Activated naive CD8-positive, alpha-beta T cell treated with anti-CD3 and anti-CD28 coated beads, Interleukin-2, amount 10 ng/mL, durations not matched to agents 7 days and 5 days (primary cell): ENCODE measurements around the gene MED26. TPM values are rescaled to one million over a fixed set of nuclear protein-coding genes. Genes with fewer than 3 reads are reported as not detected.
"Not testable (repeated sequence)": the region's sequence is repeated elsewhere in the genome, so short reads cannot be mapped to it uniquely, and the experiment has no call there.

Experiments used
- ATAC-seq: fragments of 150-1000 bp; cut with Tn5 transposase; one replicate; pipeline ENCODE4 v1.10.0; 2021; ENCODE audit warnings: low read depth, moderate library complexity
- POLR2A ChIA-PET: fragments of 350-600 bp; sonication (Branson Sonifier 250); formaldehyde crosslinking; loops from one replicate; lab custom pipeline; 2021; ENCODE audit warnings: antibody characterized with exemption; lab: Charles Lee
- DNase-seq: peaks from one replicate; pipeline ENCODE4 v3.0.0; 2021
- H3K27ac Mint-ChIP-seq: one replicate; pipeline ENCODE4 v1.8.0; 2022; ENCODE audit warnings: mild to moderate bottlenecking, mixed read lengths
- H3K27me3 Mint-ChIP-seq: one replicate; pipeline ENCODE4 v1.8.0; 2022; ENCODE audit warnings: mild to moderate bottlenecking, moderate library complexity, mixed read lengths
- H3K36me3 Mint-ChIP-seq: one replicate; pipeline ENCODE4 v1.8.0; 2021; ENCODE audit warnings: mild to moderate bottlenecking, mixed read lengths
- H3K4me1 Mint-ChIP-seq: one replicate; pipeline ENCODE4 v1.8.0; 2021; ENCODE audit warnings: mixed read lengths
- H3K4me3 Mint-ChIP-seq: one replicate; pipeline ENCODE4 v1.8.0; 2022; ENCODE audit warnings: mild to moderate bottlenecking, moderate library complexity, mixed read lengths
- H3K9me3 Mint-ChIP-seq: one replicate; pipeline ENCODE4 v1.8.0; 2021; ENCODE audit warnings: mixed read lengths
- total RNA-seq, 2 experiments: library from RNA; stranded (reverse); gene quantifications; one replicate each; pipeline ENCODE4 v1.2.3, GENCODE V29; 2021

MED26 gene
- total RNA-seq, 2 experiments from 2014 or later, result 16.4 to 21.2 TPM

DNA sequence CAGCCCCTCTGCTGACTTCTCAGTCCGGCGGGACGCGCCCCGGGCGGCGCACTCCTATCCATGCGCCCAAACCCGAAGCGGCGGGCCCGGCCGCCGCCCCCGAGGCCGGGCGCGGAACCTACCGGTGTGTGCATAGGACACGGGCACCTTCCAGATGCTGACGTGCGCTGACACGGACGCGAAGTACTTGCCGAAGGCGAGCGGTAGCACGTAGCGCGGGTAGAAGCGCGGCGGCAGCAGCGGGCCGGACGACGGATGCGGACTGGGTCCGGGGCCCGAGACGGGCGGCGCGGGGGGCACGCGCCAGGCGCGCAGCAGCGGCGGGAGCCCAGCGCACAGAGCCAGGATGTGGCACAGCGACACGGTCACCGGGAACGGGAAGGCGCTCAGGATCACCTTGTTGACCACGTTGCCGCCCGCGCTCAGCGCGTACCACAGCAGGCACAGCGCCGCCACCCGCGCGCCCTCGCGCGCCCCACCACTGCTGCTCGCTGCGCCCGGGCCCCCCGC, 56.1 kb downstream of the MED26 start:
- no peaks in the 10 kb centered on the region for H3K9me3 Mint-ChIP-seq
- peak overlapping the region; percentile 95 for H3K4me3 Mint-ChIP-seq
- POLR2A ChIA-PET, result interaction anchor here (0.6 to 3.7 kb wide), 7 partner anchors 12 to 56 kb away, joined by 3 to 38 read pairs (median 8); partner anchors contain the start of gene MED26
- H3K27me3 Mint-ChIP-seq, result no peaks in the 10 kb centered on the region
- H3K4me1 Mint-ChIP-seq, result peaks cover 42% of the 10 kb centered on the region
- peak; percentile 46 for ATAC-seq
- peak overlapping the region; percentile 88 for H3K27ac Mint-ChIP-seq
- peaks cover 26% of the 10 kb centered on the region for H3K36me3 Mint-ChIP-seq
- no peak for DNase-seq

DNA sequence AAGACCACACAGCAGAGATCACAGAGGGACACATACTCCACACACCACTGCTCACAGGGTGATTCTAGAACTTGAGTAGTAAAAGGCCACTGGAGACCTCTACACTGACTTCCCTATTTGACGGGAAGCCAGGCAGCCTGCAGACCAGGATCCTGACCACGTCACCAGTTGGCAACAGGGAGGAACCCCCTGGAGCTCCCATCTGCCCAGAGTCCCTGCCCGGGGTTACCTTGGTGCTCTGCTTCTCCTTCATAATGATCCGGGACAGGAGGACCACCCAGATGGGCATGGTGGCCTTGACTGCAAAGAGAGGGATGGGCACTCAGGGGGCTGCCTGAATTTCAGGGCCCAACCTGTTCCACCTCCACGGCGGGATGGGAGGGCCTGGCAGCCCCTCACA, 56.7 kb downstream of the MED26 start:
- POLR2A ChIA-PET, result interaction anchor here (0.6 to 1.4 kb wide), 3 partner anchors 16 to 56 kb away, joined by 3 read pairs; partner anchors contain the start of gene MED26

DNA sequence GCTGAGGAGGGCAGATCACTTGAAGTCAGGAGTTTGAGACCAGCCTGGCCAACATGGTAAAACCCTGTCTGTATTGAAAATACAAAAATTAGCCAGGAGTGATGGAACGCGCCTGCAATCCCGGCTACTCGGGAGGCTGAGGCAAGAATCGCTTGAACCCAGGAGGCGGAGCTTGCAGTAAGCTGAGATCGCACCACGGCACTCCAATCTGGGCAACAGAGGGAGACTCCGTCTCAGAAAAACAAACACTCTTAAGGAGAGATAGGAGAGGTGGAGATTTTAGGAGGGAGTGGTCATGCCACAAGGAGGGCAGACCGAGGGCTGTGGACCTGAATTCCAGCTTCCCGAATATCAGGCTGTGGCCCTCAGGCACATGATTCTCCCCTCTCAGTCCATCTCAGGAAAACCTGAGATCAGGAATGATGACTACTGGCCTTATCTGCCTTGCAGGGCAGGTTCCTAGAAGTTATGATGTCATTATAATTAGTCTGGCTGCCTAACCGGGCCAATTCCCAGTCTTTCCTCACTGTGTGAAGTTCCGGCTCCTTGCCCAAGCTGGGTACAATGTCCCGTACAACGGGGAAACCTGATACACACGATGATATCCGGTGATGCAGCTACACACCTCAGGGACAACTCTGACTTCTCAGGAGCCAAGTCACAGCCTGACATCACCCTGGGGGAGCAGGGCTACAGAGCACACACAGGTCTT, 58.2 kb downstream of the MED26 start:
- Mint-ChIP-seq H3K4me1 (peaks cover 51% of the 10 kb centered on the region), H3K9me3 (no peaks in the 10 kb centered on the region), H3K27me3 (no peaks in the 10 kb centered on the region), H3K4me3 (peak overlapping the region; percentile 95), H3K27ac (peak overlapping the region; percentile 73), H3K36me3 (peaks cover 35% of the 10 kb centered on the region)
- POLR2A ChIA-PET, result interaction anchor here (1.0 kb wide), 1 partner anchor 59 kb away, joined by 5 read pairs; the partner anchor contains the start of gene MED26
- DNase-seq (no peak), ATAC-seq (no peak)

More for the DNA sequence above, 56.7 kb downstream of the MED26 start:
- no peaks in the 10 kb centered on the region for H3K9me3 Mint-ChIP-seq
- H3K27me3 Mint-ChIP-seq, result no peaks in the 10 kb centered on the region
- peak overlapping the region; percentile 95 for H3K4me3 Mint-ChIP-seq
- DNase-seq (no peak), ATAC-seq (no peak)
- peaks cover 48% of the 10 kb centered on the region for H3K4me1 Mint-ChIP-seq
- peaks cover 30% of the 10 kb centered on the region for H3K36me3 Mint-ChIP-seq
- peak overlapping the region; percentile 88 for H3K27ac Mint-ChIP-seq

DNA sequence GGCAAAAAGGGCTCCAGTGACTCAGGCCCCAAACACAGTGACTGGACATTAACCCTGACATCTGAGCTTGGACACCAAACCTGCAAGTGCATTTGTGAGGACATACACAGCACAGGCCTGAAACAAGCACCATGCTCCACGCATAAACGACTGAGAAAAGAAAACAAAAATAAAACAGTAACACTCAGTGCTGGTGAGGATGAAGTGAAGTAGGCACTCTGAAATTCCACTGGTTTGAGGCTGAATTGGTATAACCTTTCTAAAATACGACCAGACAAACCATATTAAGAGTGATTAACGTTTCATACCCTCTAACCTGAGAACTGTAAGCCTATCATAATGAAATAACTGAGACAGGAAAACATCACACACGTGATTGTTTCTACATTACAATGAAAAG, 61.3 kb downstream of the MED26 start:
- ATAC-seq (peak; percentile 1), DNase-seq (no peak)
- POLR2A ChIA-PET, result interaction anchor here (0.6 to 1.5 kb wide), 8 partner anchors 11 to 201 kb away, joined by 3 to 9 read pairs (median 4); partner anchors contain the start of genes CHERP and MED26
- Mint-ChIP-seq H3K4me3 (peak overlapping the region; percentile 86), H3K27ac (peak overlapping the region; percentile 100), H3K4me1 (peaks cover 40% of the 10 kb centered on the region), H3K36me3 (peaks cover 45% of the 10 kb centered on the region), H3K9me3 (no peaks in the 10 kb centered on the region), H3K27me3 (no peaks in the 10 kb centered on the region)

DNA sequence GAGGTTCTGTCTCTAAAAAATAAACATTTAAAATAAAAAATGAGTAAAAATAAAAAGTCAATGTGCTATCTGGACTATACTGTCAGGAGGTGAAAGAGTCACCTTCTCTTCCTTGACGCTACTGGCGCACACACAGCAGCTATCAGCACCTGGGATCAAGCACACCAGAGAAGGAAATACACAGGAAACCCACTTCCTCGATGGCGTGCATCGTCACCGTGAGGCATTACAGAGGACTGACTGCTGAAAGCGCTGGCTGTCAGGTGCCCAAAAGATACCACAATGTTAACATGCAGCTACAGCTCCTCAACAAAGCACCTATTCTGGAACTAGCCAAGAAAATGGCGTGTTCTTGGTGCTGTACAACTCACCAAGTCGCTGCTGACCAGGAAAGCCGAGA, 61.8 kb downstream of the MED26 start:
- POLR2A ChIA-PET, result interaction anchor here (0.8 to 1.5 kb wide), 6 partner anchors 16 to 63 kb away, joined by 3 to 9 read pairs (median 6); partner anchors contain the start of genes CHERP and MED26
- peak; percentile 72 for DNase-seq
- Mint-ChIP-seq H3K27ac (peak overlapping the region; percentile 100), H3K9me3 (no peaks in the 10 kb centered on the region), H3K4me1 (peaks cover 38% of the 10 kb centered on the region), H3K36me3 (peaks cover 48% of the 10 kb centered on the region), H3K4me3 (peak overlapping the region; percentile 86), H3K27me3 (no peaks in the 10 kb centered on the region)
- ATAC-seq, result peak; percentile 98

DNA sequence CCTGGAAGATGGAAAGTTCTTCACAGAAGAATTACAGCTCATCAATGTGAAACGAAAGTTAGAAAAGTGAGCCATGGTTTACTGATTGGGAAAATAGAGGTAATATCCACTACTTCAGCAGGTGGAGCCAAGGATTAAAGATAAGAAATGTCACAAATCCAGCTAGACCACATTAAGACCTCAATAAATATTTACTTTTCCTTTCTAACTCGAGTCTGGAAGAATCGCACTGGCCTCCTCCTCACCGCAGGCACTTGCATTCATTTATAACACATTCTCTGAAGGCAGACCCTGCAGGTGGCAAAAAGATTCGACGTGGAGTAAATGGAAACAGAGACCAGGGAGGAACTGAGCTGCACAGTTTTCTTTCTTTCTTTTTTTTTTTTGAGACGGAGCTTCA, 63.2 kb downstream of the MED26 start:
- no peak for ATAC-seq
- H3K9me3 Mint-ChIP-seq, result no peaks in the 10 kb centered on the region
- peak overlapping the region; percentile 16 for H3K4me3 Mint-ChIP-seq
- POLR2A ChIA-PET, result interaction anchor here (1.3 kb wide), 1 partner anchor 22 kb away, joined by 4 read pairs; no protein-coding TSS in a partner anchor
- no peak for DNase-seq
- peak overlapping the region; percentile 56 for H3K27ac Mint-ChIP-seq
- peaks cover 54% of the 10 kb centered on the region for H3K36me3 Mint-ChIP-seq
- H3K4me1 Mint-ChIP-seq, result peaks cover 34% of the 10 kb centered on the region
- H3K27me3 Mint-ChIP-seq, result no peaks in the 10 kb centered on the region

DNA sequence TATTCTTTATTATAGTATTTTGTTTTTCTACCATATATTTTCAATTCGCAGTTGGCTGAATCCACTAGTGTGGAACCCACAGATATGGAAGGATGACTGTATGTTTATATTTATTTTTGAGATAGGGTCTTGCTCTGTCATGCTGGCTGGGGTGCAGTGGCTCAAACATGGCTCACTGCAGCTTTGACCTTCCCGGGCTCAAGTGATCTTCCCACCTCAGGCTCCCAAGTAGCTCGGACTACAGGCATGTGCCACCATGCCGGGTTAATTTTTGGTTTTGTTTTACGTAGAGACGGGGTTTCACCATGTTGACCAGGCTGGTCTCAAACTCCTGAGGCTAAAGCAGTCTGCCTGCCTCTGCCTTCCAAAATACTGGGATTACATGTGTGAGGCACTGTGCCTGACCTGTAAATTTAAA, 65.4 kb downstream of the MED26 start:
- DNase-seq (no peak), ATAC-seq (no peak)
- Mint-ChIP-seq H3K27me3 (no peaks in the 10 kb centered on the region), H3K36me3 (peaks cover 52% of the 10 kb centered on the region), H3K9me3 (no peaks in the 10 kb centered on the region), H3K27ac (no peak overlapping the region), H3K4me1 (peaks cover 23% of the 10 kb centered on the region), H3K4me3 (no peak overlapping the region)
- POLR2A ChIA-PET, result interaction anchor here (1.2 kb wide), 1 partner anchor 9 kb away, joined by 3 read pairs; no protein-coding TSS in a partner anchor

DNA sequence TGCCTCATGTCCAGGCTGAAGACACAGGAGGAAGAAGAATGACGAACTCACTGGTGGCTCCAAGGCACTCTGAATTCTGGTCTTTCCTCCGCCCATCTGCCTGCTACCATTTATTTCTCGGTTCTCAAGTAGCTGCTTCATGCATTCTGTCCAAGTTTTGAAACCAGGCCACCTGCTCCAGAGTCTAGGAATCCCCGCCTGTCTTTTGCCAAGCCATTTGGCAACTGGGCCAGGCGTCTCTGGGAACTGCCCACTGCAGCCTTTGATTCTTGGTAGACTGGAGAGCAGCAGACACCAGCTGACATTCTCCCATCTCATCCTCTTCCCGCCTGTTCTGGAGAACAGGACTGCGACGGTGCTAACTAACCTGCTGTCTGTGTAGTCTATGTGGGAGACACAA, 66.6 kb downstream of the MED26 start:
- H3K4me1 Mint-ChIP-seq, result peaks cover 17% of the 10 kb centered on the region
- no peak for DNase-seq
- H3K27ac Mint-ChIP-seq, result peak overlapping the region; percentile 45
- no peaks in the 10 kb centered on the region for H3K9me3 Mint-ChIP-seq
- H3K36me3 Mint-ChIP-seq, result peaks cover 47% of the 10 kb centered on the region
- no peaks in the 10 kb centered on the region for H3K27me3 Mint-ChIP-seq
- no peak for ATAC-seq
- POLR2A ChIA-PET, result no interaction called here
- no peak overlapping the region for H3K4me3 Mint-ChIP-seq

DNA sequence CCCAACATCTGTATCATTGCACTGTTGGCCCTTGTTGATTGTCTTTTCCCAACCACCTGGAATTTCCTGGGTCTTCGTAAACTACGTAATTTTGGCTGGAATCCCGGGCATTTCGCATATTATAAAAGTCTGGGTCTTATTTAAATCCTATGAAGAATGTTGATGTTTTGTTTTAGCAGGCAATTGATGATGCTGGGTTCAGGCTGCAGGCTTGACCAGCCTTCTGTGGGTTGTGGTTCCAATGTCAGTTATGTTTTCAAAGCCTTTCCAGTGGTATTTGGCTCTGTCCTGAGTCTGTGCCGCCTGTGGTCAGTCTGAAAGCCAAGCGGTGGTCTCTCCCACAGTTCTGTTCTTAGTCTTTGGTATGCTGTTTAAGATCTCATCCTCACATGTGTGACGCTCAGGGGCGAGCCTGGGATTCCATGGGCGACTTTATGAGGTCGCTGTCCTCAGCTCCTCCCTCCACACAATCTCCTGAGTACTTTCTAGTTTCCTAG, 68.2 kb downstream of the MED26 start:
- Mint-ChIP-seq H3K4me3 (no peak overlapping the region), H3K27ac (peak overlapping the region; percentile 57), H3K9me3 (no peaks in the 10 kb centered on the region), H3K36me3 (peaks cover 43% of the 10 kb centered on the region), H3K4me1 (peaks cover 17% of the 10 kb centered on the region), H3K27me3 (no peaks in the 10 kb centered on the region)
- POLR2A ChIA-PET, result no interaction called here
- DNase-seq (no peak), ATAC-seq (no peak)

DNA sequence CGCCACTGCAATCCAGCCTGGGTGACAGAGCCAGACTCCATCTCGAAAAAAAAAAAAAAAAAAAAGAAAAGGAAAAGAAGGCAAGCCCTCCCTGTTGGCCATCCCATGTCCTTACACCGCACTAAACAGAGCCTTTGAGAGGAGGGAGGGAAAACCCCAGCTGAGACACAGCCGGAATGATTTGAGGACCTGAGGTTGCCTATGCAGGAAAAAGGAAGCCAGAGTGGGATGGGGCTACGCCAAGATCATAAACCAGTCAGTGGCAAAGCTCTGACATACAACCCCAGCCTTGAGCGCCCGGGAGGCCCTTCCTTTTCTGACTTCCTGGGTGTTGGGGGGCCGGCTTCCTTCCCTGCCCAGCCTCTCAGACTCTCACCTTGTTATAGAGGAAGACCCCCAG, 73.2 kb downstream of the MED26 start:
- ATAC-seq (no peak), DNase-seq (no peak)
- no peaks in the 10 kb centered on the region for H3K27me3 Mint-ChIP-seq
- H3K9me3 Mint-ChIP-seq, result no peaks in the 10 kb centered on the region
- peak overlapping the region; percentile 25 for H3K27ac Mint-ChIP-seq
- H3K4me3 Mint-ChIP-seq, result no peak overlapping the region
- H3K4me1 Mint-ChIP-seq, result peaks cover 11% of the 10 kb centered on the region
- H3K36me3 Mint-ChIP-seq, result peaks cover 36% of the 10 kb centered on the region
- POLR2A ChIA-PET, result no interaction called here

DNA sequence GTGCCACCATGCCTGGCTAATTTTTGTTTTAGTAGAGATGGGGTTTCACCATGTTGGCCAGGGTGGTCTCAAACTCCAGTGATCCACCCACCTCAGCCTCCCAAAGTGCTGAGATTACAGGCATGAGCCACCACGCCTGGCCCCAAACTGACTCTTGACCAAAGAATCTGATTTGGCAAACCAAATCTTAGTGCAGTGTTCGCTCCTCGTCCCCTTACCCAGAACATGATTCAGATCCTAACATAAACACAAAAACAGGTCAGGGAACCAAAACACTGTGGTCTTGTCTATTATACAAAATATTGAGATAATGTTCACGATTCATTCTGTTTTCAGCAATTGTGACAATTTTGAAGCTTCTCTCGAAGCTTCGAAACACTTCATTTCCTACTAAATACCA, 76.1 kb downstream of the MED26 start:
- H3K27ac Mint-ChIP-seq, DNase-seq, H3K9me3 Mint-ChIP-seq, H3K4me3 Mint-ChIP-seq, ATAC-seq, H3K27me3 Mint-ChIP-seq: not testable (repeated sequence)
- peaks cover 16% of the 10 kb centered on the region for H3K4me1 Mint-ChIP-seq
- H3K36me3 Mint-ChIP-seq, result peaks cover 23% of the 10 kb centered on the region
- POLR2A ChIA-PET, result interaction anchor here (0.7 to 1.2 kb wide), 2 partner anchors 12 to 252 kb away, joined by 4 read pairs; no protein-coding TSS in a partner anchor

DNA sequence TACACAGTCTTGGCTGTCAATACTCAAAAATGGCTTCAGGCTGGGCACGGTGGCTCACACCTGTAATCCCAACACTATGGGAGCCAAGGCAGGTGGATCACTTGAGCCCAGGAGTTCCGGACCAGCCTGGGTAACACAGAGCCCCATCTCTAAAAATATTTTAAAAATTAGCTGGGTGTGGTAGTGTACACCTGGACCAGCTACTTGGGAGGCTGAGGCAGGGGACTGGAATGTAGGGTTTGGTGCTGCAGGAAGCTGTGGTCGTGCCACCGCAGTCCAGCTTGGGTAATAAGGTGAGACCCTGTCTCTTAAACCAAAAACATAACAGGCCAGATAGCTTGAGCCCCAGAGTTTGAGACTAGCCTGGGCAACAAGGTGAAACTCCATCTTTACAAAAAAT, 79.0 kb downstream of the MED26 start:
- H3K4me1 Mint-ChIP-seq, result peaks cover 20% of the 10 kb centered on the region
- ATAC-seq (no peak), DNase-seq (no peak)
- no peak overlapping the region for H3K4me3 Mint-ChIP-seq
- no peaks in the 10 kb centered on the region for H3K9me3 Mint-ChIP-seq
- H3K36me3 Mint-ChIP-seq, result peaks cover 24% of the 10 kb centered on the region
- H3K27ac Mint-ChIP-seq, result no peak overlapping the region
- H3K27me3 Mint-ChIP-seq, result no peaks in the 10 kb centered on the region
- POLR2A ChIA-PET, result no interaction called here

DNA sequence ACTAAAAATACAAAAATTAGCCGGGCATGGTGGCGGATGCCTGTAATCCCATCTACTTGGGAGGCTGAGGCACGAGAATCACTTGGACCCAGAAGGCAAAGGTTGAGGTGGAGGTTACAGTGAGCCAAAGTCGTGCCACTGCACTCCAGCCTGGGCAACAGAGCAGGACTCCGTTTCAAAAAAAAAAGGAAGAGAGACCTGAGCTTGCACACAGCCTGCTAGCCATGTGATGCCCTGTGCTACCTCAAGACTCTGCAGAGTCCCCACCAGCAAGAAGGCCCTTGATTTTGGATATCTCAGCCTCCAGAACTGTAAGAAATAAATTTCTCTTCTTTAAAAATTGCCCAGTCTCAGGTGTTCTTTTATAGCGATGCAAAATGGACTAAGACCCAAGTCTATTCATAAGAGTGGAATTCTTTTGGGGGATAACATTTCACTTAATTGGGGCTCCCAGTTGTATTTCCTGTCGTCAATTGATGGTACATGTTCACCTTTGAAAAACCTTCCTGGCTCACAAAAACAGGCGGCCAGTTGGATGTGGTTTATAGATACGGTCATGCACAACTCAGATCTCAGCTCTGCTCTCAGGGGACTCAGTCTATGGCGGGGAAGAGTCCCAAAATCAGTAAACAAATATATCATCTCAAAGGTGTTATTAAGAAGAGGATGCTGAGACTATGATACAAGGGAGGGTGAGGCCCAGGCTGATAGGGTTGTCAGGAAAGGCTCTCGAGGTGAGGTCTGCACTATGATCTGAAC, 83.4 kb downstream of the MED26 start:
- peaks cover 36% of the 10 kb centered on the region for H3K4me1 Mint-ChIP-seq
- H3K4me3 Mint-ChIP-seq, result peak overlapping the region; percentile 44
- H3K27me3 Mint-ChIP-seq, result no peaks in the 10 kb centered on the region
- H3K27ac Mint-ChIP-seq, result peak overlapping the region; percentile 35
- POLR2A ChIA-PET, result interaction anchor here (0.6 to 2.1 kb wide), 2 partner anchors 48 to 83 kb away, joined by 6 to 9 read pairs; partner anchors contain the start of gene MED26
- H3K9me3 Mint-ChIP-seq, result no peaks in the 10 kb centered on the region
- ATAC-seq (no peak), DNase-seq (no peak)
- peaks cover 25% of the 10 kb centered on the region for H3K36me3 Mint-ChIP-seq
